DMS79 (cell line): ENCODE data around the gene ZNRF2.
"Not testable (repeated sequence)": the region's sequence is repeated elsewhere in the genome, so short reads cannot be mapped to it uniquely, and the experiment has no call there.

Experiments used
- DNase-seq: peaks from one replicate; lab custom pipeline; 2025; lab: John Stamatoyannopoulos, UW

ZNRF2 gene

GRCh38 chr7:30290317-30290716 is 5.9 kb downstream of the ZNRF2 start:
- DNase-seq, result not testable (repeated sequence)

GRCh38 chr7:30292416-30293038 is 8.1 kb downstream of the ZNRF2 start:
- DNase-seq, result not testable (repeated sequence)

- not testable (repeated sequence) for DNase-seq
Observed at GRCh38 chr7:30296304-30296703, 11.9 kb downstream of the ZNRF2 start.

- DNase-seq, result not testable (repeated sequence)
Observed at GRCh38 chr7:30297499-30297898, 13.1 kb downstream of the ZNRF2 start.

GRCh38 chr7:30298409-30298808 is 14.0 kb downstream of the ZNRF2 start:
- not testable (repeated sequence) for DNase-seq

GRCh38 chr7:30301751-30302150 is 17.4 kb downstream of the ZNRF2 start:
- no peak for DNase-seq

GRCh38 chr7:30302656-30303311 is 18.4 kb downstream of the ZNRF2 start:
- DNase-seq, result no peak

GRCh38 chr7:30303312-30304039 is 19.1 kb downstream of the ZNRF2 start:
- no peak for DNase-seq

GRCh38 chr7:30304177-30304884 is 19.9 kb downstream of the ZNRF2 start:
- DNase-seq, result no peak

- no peak for DNase-seq
Observed at GRCh38 chr7:30306976-30307375, 22.6 kb downstream of the ZNRF2 start.

- no peak for DNase-seq
Observed at GRCh38 chr7:30308389-30308788, 24.0 kb downstream of the ZNRF2 start.

- no peak for DNase-seq
Observed at GRCh38 chr7:30309302-30309701, 24.9 kb downstream of the ZNRF2 start.

- no peak for DNase-seq
Observed at GRCh38 chr7:30309842-30310435, 25.5 kb downstream of the ZNRF2 start.

- no peak for DNase-seq
Observed at GRCh38 chr7:30310674-30311362, 26.4 kb downstream of the ZNRF2 start.

- DNase-seq, result no peak
Observed at GRCh38 chr7:30312178-30312577, 27.8 kb downstream of the ZNRF2 start.

- no peak for DNase-seq
Observed at GRCh38 chr7:30313348-30313747, 29.0 kb downstream of the ZNRF2 start.

- no peak for DNase-seq
Observed at GRCh38 chr7:30313793-30314192, 29.4 kb downstream of the ZNRF2 start.

GRCh38 chr7:30315589-30315988 is 31.2 kb downstream of the ZNRF2 start:
- no peak for DNase-seq

- DNase-seq, result no peak
Observed at GRCh38 chr7:30320392-30320791, 36.0 kb downstream of the ZNRF2 start.

GRCh38 chr7:30321089-30321881 is 36.9 kb downstream of the ZNRF2 start:
- no peak for DNase-seq

GRCh38 chr7:30321882-30322192 is 37.4 kb downstream of the ZNRF2 start:
- no peak for DNase-seq
